Measurements from ENCODE around the gene TEK.

DNA sequence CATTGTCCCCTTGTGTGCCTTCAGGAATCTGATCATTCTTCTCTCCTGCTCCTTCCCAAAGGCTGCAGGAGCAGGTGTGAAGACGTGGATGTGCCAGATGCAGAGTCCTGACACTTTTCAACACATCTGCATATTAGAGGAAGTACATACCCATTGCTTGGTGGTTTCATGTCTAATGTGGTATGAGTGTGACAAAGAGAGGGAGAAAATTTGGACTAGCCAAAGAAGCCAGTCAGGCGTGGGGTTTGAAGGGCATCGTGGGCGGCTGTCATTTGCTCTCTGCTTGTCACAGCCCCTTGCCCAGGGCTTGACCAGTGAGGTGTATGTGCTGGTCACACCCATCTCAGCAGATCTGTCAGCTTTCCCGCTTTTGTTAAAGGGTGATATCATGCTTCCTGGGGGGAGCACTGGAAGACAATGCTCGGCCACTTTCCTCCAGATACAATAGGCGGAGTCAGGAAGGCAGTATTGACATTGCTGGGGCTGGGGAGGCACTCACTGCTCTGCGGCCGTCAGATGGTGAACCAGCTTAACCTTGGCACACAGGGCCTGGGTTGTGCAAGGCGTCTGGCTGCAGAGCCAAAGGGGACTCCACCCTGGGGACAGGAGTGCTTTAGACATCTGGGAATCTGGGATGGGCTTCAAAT is 8.6 kb downstream of the TEK start:
- TF ChIP-seq, protein P1, sequence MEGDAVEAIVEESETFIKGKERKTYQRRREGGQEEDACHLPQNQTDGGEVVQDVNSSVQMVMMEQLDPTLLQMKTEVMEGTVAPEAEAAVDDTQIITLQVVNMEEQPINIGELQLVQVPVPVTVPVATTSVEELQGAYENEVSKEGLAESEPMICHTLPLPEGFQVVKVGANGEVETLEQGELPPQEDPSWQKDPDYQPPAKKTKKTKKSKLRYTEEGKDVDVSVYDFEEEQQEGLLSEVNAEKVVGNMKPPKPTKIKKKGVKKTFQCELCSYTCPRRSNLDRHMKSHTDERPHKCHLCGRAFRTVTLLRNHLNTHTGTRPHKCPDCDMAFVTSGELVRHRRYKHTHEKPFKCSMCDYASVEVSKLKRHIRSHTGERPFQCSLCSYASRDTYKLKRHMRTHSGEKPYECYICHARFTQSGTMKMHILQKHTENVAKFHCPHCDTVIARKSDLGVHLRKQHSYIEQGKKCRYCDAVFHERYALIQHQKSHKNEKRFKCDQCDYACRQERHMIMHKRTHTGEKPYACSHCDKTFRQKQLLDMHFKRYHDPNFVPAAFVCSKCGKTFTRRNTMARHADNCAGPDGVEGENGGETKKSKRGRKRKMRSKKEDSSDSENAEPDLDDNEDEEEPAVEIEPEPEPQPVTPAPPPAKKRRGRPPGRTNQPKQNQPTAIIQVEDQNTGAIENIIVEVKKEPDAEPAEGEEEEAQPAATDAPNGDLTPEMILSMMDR (IDR thresholded peaks at IDR 0.05) = no peak
- TF ChIP-seq POLR2A (IDR thresholded peaks at IDR 0.05) (no peak), EP300 (IDR thresholded peaks at IDR 0.05) (peak in 1 of 2 donors; percentile 44)

All from tibial nerve (tissue), 4 donors.